Thoracic aorta (tissue), 2 donors: Measurements from ENCODE around the gene SPRR2B. TPM values are rescaled to one million over a fixed set of nuclear protein-coding genes. Genes with fewer than 3 reads are reported as not detected.
"Not testable (repeated sequence)": the region's sequence is repeated elsewhere in the genome, so short reads cannot be mapped to it uniquely, and the experiment has no call there.

Experiments used
- ATAC-seq: fragments of 150-250 bp; one replicate; pipeline ENCODE4 v1.8.0; 2017; ENCODE audit warnings: low read depth; ENCODE audit not compliant: insufficient number of reproducible peaks, low FRiP score
- DNase-seq: peaks from one replicate; pipeline ENCODE4 v3.0.0-alpha.2; 2020; ENCODE audit warnings: low spot score
- H3K27ac ChIP-seq, 2 donors: fragments of 200-600 bp; sonication (generic); 1 replicate in 1 of 2; 2 replicates in 1 of 2; pipeline ENCODE4 v1.5.1; 2016; ENCODE audit warnings: mild to moderate bottlenecking in 2 of 2, moderate library complexity in 2 of 2
- H3K27me3 ChIP-seq: fragments of 200-600 bp; sonication (generic); replicated peaks from 2 replicates; pipeline ENCODE4 v1.6.0; 2016; ENCODE audit warnings: mild to moderate bottlenecking; ENCODE audit not compliant: insufficient read depth
- H3K36me3 ChIP-seq: fragments of 200-600 bp; sonication (generic); one replicate; pipeline ENCODE4 v1.5.1; 2016
- H3K4me1 ChIP-seq, 2 donors: fragments of 200-600 bp; sonication (generic); 1 replicate in 1 of 2; 2 replicates in 1 of 2; pipeline versions ENCODE4 v1.5.1 to v1.6.0; 2016; ENCODE audit warnings: low read depth in 2 of 2, mild to moderate bottlenecking in 1 of 2; ENCODE audit not compliant: control insufficient read depth in 1 of 2
- H3K4me3 ChIP-seq: fragments of 200-600 bp; sonication (generic); 2 replicates; pipeline ENCODE4 v1.5.1; 2016; ENCODE audit warnings: mild to moderate bottlenecking
- H3K9me3 ChIP-seq: fragments of 200-600 bp; sonication (generic); 2 replicates; pipeline ENCODE4 v1.5.1; 2016
- CTCF ChIP-seq: fragments of 200-600 bp; sonication (generic); IDR thresholded peaks from one replicate; pipeline ENCODE4 v1.5.1; 2019; ENCODE audit warnings: antibody characterized with exemption
- total RNA-seq, 2 donors: library from RNA; depleted of rRNA; stranded (reverse); fragments of >200 nt; gene quantifications; one replicate each; pipeline versions ENCODE4 v1.1.0 to v1.2.3, GENCODE V29; 2016

Gene SPRR2B
- total RNA-seq, 2 donors from 2014 or later: not detected

DNA sequence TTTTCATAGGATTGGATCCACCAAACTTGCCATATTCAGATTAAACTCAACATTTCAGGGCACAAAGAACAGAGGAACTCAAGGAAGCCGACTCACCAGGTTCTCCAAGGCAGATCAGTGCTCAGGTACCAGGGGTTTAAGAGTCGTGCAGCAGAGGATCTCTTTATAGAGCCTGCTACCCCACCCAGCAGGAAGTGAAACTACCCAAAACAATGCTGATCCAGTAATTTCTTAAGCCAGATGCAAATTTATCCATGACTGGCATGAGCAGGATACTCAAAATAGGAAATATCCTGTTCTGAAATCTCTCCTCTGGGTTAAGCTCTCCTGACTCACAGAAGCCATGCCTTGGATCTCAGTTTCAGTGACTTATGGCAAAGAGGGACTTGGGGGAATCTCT, 14.0 kb downstream of the SPRR2B start, which contains the start of gene SPRR2A:
TSS of gene SPRR2A (minus strand) at position 138 of the 400 bp plus-strand sequence. CDS start 777 bp downstream, outside the sequence.
- no peak within 1 kb of the TSS for H3K4me3 ChIP-seq
- H3K9me3 ChIP-seq: no peaks in the 10 kb centered on the region
- no peak for ATAC-seq
- H3K27me3 ChIP-seq: no peaks in the 10 kb centered on the region
- no peaks in the 10 kb centered on the region for H3K36me3 ChIP-seq
- H3K27ac ChIP-seq: no peak within 1 kb of the TSS
- DNase-seq: no peak
- TF ChIP-seq CTCF: no peak
- no peaks in the 10 kb centered on the region for H3K4me1 ChIP-seq

DNA sequence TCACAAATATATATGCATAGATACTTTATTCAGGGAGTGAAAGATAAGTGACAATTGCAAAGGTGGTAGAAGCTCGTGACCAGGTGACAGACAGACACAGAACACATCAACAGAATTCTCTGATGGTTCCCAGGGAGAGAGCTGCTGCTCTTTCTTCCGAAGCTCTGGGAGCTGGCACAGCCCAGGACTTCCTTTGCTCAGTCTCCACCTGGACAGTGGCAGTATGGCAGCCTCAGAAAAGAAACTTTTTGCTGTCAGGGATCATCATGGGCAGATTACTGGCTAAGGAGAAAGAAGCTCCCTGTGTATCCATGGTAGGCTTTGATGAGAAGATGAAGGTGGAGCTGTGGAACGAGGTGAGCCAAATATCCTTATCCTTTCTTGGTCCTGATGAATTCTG, 15.3 kb downstream of the SPRR2B start:
- H3K4me3 ChIP-seq, H3K4me1 ChIP-seq, ATAC-seq, H3K27me3 ChIP-seq, H3K36me3 ChIP-seq, DNase-seq, H3K27ac ChIP-seq, H3K9me3 ChIP-seq: not testable (repeated sequence)

GRCh38 chr1:153049211-153049610, 22.2 kb downstream of the SPRR2B start:
- Histone ChIP-seq H3K27ac (no peak overlapping the region), H3K4me1 (no peaks in the 10 kb centered on the region), H3K9me3 (no peaks in the 10 kb centered on the region), H3K36me3 (no peaks in the 10 kb centered on the region), H3K4me3 (no peak overlapping the region), H3K27me3 (no peaks in the 10 kb centered on the region)
- DNase-seq (no peak), ATAC-seq (no peak)
- TF ChIP-seq CTCF: no peak

DNA sequence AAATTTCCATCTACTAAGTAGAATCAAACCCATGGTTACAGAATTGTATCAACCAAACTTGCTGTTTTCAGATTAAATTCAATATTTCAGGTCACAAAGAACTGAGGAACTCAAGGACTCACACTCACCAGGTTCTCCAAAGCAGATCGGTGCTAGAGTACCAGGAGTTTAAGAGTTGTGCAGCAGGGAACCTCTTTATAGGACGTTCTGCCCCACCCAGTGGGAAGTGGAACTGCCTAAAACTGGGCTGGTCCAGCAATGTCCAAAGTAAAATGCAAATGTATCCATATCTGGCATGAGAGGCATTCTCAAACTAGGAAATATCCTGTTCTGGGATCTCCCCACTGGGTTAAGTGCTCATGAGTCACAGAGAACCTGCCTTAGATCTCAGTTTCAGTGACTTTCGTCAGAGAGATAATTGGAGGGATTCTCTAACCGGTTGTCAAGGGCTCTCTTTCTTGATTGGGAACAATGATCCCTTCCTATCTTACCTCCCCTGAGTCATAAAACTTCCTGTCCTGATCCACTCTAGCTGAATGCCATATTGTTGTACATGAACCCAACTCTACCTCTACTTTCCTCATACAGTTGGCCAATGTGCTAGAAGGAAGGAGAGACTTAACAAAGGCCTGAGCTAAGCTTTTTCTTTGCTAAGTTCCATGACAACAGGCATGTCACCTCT, 30.3 kb downstream of the SPRR2B start, which contains the start of gene SPRR2D:
TSS of gene SPRR2D (minus strand) at position 171 of the 682 bp plus-strand sequence. CDS start 774 bp downstream, outside the sequence.
- ATAC-seq: no peak
- H3K27ac ChIP-seq: no peak within 1 kb of the TSS
- H3K9me3 ChIP-seq: no peaks in the 10 kb centered on the region
- H3K36me3 ChIP-seq: no peaks in the 10 kb centered on the region
- no peaks in the 10 kb centered on the region for H3K27me3 ChIP-seq
- no peaks in the 10 kb centered on the region for H3K4me1 ChIP-seq
- no peak for TF ChIP-seq CTCF
- no peak for DNase-seq
- no peak within 1 kb of the TSS for H3K4me3 ChIP-seq

DNA sequence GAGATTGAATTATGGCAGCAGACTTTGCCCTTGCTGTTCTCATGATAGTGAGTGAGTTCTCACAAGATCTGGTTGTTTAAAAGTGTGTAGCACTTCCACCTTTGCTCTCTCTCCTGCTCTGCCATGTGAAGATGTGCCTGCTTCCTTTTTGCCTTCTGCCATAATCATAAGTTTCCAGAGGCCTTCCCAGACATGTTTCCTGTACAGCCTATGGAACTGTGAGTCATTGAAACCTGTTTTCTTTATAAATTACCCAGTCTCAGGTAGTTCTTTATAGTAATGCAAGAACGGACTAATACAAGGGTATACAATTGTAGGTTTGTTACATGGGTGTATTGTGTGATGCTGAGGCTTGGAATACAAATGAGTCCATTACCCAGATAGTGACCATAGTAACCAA, 36.2 kb downstream of the SPRR2B start:
- Histone ChIP-seq H3K4me1 (no peaks in the 10 kb centered on the region), H3K36me3 (no peaks in the 10 kb centered on the region), H3K4me3 (no peak overlapping the region), H3K27me3 (no peaks in the 10 kb centered on the region), H3K9me3 (no peaks in the 10 kb centered on the region), H3K27ac (no peak overlapping the region)
- DNase-seq (no peak), ATAC-seq (no peak)
- no peak for TF ChIP-seq CTCF
